Measurements from ENCODE around the gene TCOF1. TPM values are rescaled to one million over a fixed set of nuclear protein-coding genes. Genes with fewer than 3 reads are reported as not detected.

TCOF1 gene
- total RNA-seq, 2 experiments from 2014 or later, result 52.8 to 53.0 TPM

DNA sequence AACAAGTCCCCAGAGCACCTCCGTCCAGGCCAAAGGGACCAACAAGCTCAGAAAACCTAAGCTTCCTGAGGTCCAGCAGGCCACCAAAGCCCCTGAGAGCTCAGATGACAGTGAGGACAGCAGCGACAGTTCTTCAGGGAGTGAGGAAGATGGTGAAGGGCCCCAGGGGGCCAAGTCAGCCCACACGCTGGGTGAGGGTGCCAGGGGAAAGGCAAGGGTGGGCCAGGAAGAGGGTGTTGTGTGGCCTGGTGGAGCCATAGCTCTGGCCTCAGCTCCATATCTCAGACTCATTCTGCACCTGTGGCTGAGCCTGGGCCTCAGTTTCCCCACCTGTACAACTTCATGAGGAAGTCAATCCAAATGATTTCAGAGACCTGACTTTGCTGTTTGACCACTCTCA, 34.5 kb downstream of the TCOF1 start:
- peaks cover 52% of the 10 kb centered on the region for H3K36me3 Mint-ChIP-seq (ENCODE audit: low read depth)
- no peak overlapping the region for H3K27ac Mint-ChIP-seq
- no peaks in the 10 kb centered on the region for H3K4me1 Mint-ChIP-seq
- ChIA-PET CTCF (no interaction called here), POLR2A (interaction anchor here (1.5 to 1.9 kb wide), 2 partner anchors 9 to 14 kb away, joined by 4 to 6 read pairs; no protein-coding TSS in a partner anchor)
- no peaks in the 10 kb centered on the region for H3K9me3 Mint-ChIP-seq
- no peak overlapping the region for H3K4me3 Mint-ChIP-seq
- DNase-seq, result no peak
- H3K27me3 Mint-ChIP-seq, result no peaks in the 10 kb centered on the region

DNA sequence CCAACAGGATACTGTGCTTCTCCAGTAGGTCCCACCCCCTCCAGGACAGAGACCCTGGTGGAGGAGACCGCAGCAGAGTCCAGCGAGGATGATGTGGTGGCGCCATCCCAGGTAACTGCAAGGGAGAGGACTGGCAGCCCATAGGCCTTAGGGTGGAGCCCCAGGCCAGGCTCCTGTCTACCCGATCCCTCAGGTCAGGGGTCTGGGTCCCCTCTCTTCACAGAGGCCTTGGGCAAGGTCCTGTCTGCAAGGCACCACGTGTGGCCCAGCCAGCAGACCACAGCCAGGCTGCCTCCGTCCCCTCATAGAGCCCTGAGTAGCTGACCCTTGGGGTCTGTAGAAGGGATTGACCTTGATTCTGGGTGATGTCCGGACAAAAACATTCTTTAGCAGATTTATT, 35.2 kb downstream of the TCOF1 start:
- peaks cover 52% of the 10 kb centered on the region for H3K36me3 Mint-ChIP-seq (ENCODE audit: low read depth)
- DNase-seq, result no peak
- H3K4me1 Mint-ChIP-seq, result no peaks in the 10 kb centered on the region
- ChIA-PET POLR2A (no interaction called here), CTCF (no interaction called here)
- no peak overlapping the region for H3K4me3 Mint-ChIP-seq
- no peaks in the 10 kb centered on the region for H3K9me3 Mint-ChIP-seq
- no peak overlapping the region for H3K27ac Mint-ChIP-seq
- H3K27me3 Mint-ChIP-seq, result no peaks in the 10 kb centered on the region

DNA sequence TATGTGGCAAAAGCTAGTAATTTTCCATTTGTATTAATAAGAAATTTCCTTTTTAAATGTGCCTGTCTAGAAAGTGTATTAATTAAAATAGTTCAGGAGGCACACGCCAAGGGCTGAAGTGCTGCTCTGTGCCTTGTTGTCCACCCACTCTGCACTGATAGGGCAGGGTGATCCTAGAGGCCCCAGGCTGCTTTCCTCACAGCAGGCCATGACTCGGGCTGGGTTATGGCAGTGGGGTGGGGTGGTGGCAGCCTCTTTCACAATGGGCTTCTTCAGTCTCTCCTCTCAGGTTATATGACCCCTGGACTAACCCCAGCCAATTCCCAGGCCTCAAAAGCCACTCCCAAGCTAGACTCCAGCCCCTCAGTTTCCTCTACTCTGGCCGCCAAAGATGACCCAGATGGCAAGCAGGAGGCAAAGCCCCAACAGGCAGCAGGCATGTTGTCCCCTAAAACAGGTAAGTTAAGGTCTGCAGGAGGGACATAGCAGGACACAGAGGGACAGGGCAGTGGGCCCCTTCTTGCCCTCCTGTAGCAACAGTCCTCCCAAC, 35.7 kb downstream of the TCOF1 start:
- Mint-ChIP-seq H3K4me1 (no peaks in the 10 kb centered on the region), H3K27me3 (no peaks in the 10 kb centered on the region), H3K36me3 (ENCODE audit: low read depth) (peaks cover 51% of the 10 kb centered on the region), H3K27ac (no peak overlapping the region), H3K4me3 (no peak overlapping the region), H3K9me3 (no peaks in the 10 kb centered on the region)
- POLR2A ChIA-PET, result no interaction called here
- DNase-seq, result no peak
- CTCF ChIA-PET, result no interaction called here

GRCh38 chr5:150394131-150394530, 36.6 kb downstream of the TCOF1 start:
- Mint-ChIP-seq H3K27me3 (no peaks in the 10 kb centered on the region), H3K4me3 (no peak overlapping the region), H3K36me3 (ENCODE audit: low read depth) (peaks cover 50% of the 10 kb centered on the region), H3K9me3 (no peaks in the 10 kb centered on the region), H3K27ac (no peak overlapping the region), H3K4me1 (no peaks in the 10 kb centered on the region)
- ChIA-PET CTCF (no interaction called here), POLR2A (interaction anchor here (1.2 kb wide), 1 partner anchor 11 kb away, joined by 6 read pairs; no protein-coding TSS in a partner anchor)
- no peak for DNase-seq

- no peaks in the 10 kb centered on the region for H3K27me3 Mint-ChIP-seq
- DNase-seq, result no peak
- H3K27ac Mint-ChIP-seq, result no peak overlapping the region
- CTCF ChIA-PET, result interaction anchor here (1.2 kb wide), 1 partner anchor 41 kb away, joined by 3 read pairs; no protein-coding TSS in a partner anchor
- no peaks in the 10 kb centered on the region for H3K4me1 Mint-ChIP-seq
- POLR2A ChIA-PET, result interaction anchor here (1.2 to 1.4 kb wide), 2 partner anchors 10 to 37 kb away, joined by 3 to 6 read pairs; no protein-coding TSS in a partner anchor
- peaks cover 47% of the 10 kb centered on the region for H3K36me3 Mint-ChIP-seq (ENCODE audit: low read depth)
- no peak overlapping the region for H3K4me3 Mint-ChIP-seq
- no peaks in the 10 kb centered on the region for H3K9me3 Mint-ChIP-seq
Measured at GRCh38 chr5:150394912-150395687, 37.6 kb downstream of the TCOF1 start.

DNA sequence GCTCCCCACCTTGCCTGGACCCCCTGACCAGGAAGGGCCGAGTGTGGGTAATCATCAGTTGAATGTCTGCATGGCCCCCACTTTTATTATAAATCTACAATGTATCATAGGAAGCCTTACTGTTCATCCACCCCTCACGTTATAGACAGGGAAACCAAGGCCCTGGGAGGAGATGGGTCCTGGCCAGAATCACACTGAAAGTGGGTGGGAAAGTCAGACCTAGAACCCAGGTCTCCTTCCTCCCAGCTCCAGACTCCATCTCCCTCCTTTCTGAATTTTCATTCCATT, 38.1 kb downstream of the TCOF1 start:
- DNase-seq, result no peak
- ChIA-PET POLR2A (interaction anchor here (1.4 kb wide), 1 partner anchor 36 kb away, joined by 3 read pairs; no protein-coding TSS in a partner anchor), CTCF (interaction anchor here (1.2 kb wide), 1 partner anchor 40 kb away, joined by 3 read pairs; no protein-coding TSS in a partner anchor)
- Mint-ChIP-seq H3K36me3 (ENCODE audit: low read depth) (peaks cover 50% of the 10 kb centered on the region), H3K4me3 (no peak overlapping the region), H3K27ac (no peak overlapping the region), H3K4me1 (no peaks in the 10 kb centered on the region), H3K27me3 (no peaks in the 10 kb centered on the region), H3K9me3 (no peaks in the 10 kb centered on the region)

GRCh38 chr5:150396267-150396666, 38.8 kb downstream of the TCOF1 start:
- Mint-ChIP-seq H3K27me3 (no peaks in the 10 kb centered on the region), H3K4me1 (no peaks in the 10 kb centered on the region), H3K36me3 (ENCODE audit: low read depth) (peaks cover 48% of the 10 kb centered on the region), H3K27ac (no peak overlapping the region), H3K9me3 (no peaks in the 10 kb centered on the region), H3K4me3 (no peak overlapping the region)
- POLR2A ChIA-PET, result interaction anchor here (1.4 to 2.3 kb wide), 3 partner anchors 16 to 48 kb away, joined by 3 to 11 read pairs (median 4); partner anchors contain the start of gene CD74
- CTCF ChIA-PET, result interaction anchor here (3.3 kb wide), 1 partner anchor 39 kb away, joined by 29 read pairs; no protein-coding TSS in a partner anchor
- no peak for DNase-seq

DNA sequence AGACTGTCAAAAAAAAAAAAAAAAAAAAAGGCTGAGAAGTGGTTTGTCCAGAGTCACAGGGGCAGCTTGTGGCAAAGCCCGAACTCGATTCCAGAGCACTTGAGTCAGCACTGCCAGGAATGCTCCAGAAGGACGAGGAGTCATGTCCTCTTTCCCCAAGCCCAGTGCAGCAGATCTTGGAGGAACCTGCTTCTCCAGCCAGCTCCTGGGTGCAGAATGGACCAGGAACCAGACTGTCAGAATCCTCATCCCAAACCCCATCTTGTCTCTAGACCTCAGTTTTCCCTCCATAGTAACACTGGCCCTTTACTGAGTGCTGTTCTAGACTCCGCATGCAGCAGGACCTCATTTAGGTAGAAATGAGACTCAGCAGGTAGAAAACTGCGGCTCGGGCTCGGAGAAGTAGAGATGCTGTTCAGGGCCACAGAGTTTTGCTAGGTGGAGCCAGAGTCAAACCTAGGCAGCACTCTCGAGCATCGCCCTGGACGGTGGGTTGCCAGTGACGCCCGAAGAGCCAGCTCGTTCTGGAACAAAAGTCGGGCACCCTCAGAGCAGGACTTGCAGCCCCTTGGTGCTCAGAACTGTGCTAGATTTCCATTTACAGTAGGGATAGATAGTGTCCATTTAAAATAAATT, 39.8 kb downstream of the TCOF1 start:
- Mint-ChIP-seq H3K4me1 (no peaks in the 10 kb centered on the region), H3K4me3 (no peak overlapping the region), H3K36me3 (ENCODE audit: low read depth) (peaks cover 50% of the 10 kb centered on the region), H3K9me3 (no peaks in the 10 kb centered on the region), H3K27me3 (no peaks in the 10 kb centered on the region), H3K27ac (peak overlapping the region; percentile 35)
- DNase-seq, result no peak
- CTCF ChIA-PET, result interaction anchor here (1.0 to 3.3 kb wide), 7 partner anchors 10 to 40 kb away, joined by 3 to 29 read pairs (median 6); no protein-coding TSS in a partner anchor
- POLR2A ChIA-PET, result interaction anchor here (0.7 to 2.3 kb wide), 7 partner anchors 12 to 47 kb away, joined by 3 to 11 read pairs (median 4); partner anchors contain the start of genes CD74 and TCOF1

- Mint-ChIP-seq H3K4me1 (no peaks in the 10 kb centered on the region), H3K9me3 (no peaks in the 10 kb centered on the region), H3K4me3 (no peak overlapping the region), H3K27ac (peak overlapping the region; percentile 35), H3K36me3 (ENCODE audit: low read depth) (peaks cover 53% of the 10 kb centered on the region), H3K27me3 (no peaks in the 10 kb centered on the region)
- ChIA-PET CTCF (interaction anchor here (1.0 to 3.3 kb wide), 11 partner anchors 9 to 47 kb away, joined by 3 to 29 read pairs (median 5); partner anchors contain the start of gene CD74), POLR2A (interaction anchor here (0.7 to 6.4 kb wide), 10 partner anchors 7 to 46 kb away, joined by 3 to 74 read pairs (median 4); partner anchors contain the start of genes CD74 and TCOF1)
- DNase-seq, result no peak
Measured at GRCh38 chr5:150397782-150398721, 40.6 kb downstream of the TCOF1 start.

- Mint-ChIP-seq H3K9me3 (no peaks in the 10 kb centered on the region), H3K4me3 (no peak overlapping the region), H3K4me1 (no peaks in the 10 kb centered on the region), H3K36me3 (ENCODE audit: low read depth) (peaks cover 55% of the 10 kb centered on the region), H3K27me3 (no peaks in the 10 kb centered on the region), H3K27ac (peak overlapping the region; percentile 32)
- DNase-seq, result no peak
- POLR2A ChIA-PET, result interaction anchor here (0.6 to 6.4 kb wide), 8 partner anchors 8 to 899 kb away, joined by 3 to 74 read pairs (median 5); partner anchors contain the start of genes CD74 and TCOF1
- CTCF ChIA-PET, result interaction anchor here (1.1 to 3.3 kb wide), 9 partner anchors 12 to 48 kb away, joined by 3 to 29 read pairs (median 5); partner anchors contain the start of gene CD74
Measured at GRCh38 chr5:150398722-150399523, 41.4 kb downstream of the TCOF1 start.

DNA sequence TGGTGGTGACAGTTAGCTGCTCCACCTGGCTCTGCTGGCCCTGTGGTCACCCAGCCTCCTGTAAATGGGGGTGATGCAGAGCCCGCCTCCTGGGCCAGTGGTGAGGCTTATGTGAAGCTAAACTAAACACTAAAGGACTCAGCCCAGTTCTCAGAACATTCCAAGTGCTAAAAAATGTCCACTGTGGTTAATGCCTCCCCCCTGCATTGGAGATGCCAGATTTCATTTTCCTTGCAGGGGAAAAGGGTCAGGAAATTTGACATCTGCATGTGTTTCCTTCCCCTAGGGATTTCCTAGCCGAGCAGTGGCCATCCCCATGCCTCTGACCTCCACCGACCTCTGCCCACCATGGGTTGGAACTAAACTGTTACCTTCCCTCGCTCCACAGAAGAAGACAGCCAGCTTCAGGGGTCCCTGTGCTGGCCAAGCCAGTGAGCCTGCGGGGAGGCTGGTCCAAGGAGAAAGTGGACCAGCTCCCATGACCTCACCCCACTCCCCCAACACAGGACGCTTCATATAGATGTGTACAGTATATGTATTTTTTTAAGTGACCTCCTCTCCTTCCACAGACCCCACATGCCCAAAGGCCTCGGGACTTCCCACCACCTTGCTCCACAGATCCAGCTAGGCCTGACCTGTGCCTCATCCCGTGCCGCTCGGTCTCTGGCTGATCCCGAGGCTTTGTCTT, 42.2 kb downstream of the TCOF1 start:
- Mint-ChIP-seq H3K27ac (no peak overlapping the region), H3K9me3 (no peaks in the 10 kb centered on the region), H3K4me3 (no peak overlapping the region), H3K36me3 (ENCODE audit: low read depth) (peaks cover 59% of the 10 kb centered on the region), H3K27me3 (no peaks in the 10 kb centered on the region), H3K4me1 (no peaks in the 10 kb centered on the region)
- POLR2A ChIA-PET, result interaction anchor here (0.6 to 6.4 kb wide), 9 partner anchors 7 to 900 kb away, joined by 3 to 74 read pairs (median 4); partner anchors contain the start of genes CD74 and TCOF1
- no peak for DNase-seq
- CTCF ChIA-PET, result interaction anchor here (1.0 to 1.8 kb wide), 5 partner anchors 11 to 38 kb away, joined by 3 to 6 read pairs (median 4); partner anchors contain the start of gene CD74
